ENCODE measurements around the gene CHSY3.

Gene CHSY3

GRCh38 chr5:130102960-130103359, 198.7 kb downstream of the CHSY3 start:
- TF ChIP-seq, protein P1, sequence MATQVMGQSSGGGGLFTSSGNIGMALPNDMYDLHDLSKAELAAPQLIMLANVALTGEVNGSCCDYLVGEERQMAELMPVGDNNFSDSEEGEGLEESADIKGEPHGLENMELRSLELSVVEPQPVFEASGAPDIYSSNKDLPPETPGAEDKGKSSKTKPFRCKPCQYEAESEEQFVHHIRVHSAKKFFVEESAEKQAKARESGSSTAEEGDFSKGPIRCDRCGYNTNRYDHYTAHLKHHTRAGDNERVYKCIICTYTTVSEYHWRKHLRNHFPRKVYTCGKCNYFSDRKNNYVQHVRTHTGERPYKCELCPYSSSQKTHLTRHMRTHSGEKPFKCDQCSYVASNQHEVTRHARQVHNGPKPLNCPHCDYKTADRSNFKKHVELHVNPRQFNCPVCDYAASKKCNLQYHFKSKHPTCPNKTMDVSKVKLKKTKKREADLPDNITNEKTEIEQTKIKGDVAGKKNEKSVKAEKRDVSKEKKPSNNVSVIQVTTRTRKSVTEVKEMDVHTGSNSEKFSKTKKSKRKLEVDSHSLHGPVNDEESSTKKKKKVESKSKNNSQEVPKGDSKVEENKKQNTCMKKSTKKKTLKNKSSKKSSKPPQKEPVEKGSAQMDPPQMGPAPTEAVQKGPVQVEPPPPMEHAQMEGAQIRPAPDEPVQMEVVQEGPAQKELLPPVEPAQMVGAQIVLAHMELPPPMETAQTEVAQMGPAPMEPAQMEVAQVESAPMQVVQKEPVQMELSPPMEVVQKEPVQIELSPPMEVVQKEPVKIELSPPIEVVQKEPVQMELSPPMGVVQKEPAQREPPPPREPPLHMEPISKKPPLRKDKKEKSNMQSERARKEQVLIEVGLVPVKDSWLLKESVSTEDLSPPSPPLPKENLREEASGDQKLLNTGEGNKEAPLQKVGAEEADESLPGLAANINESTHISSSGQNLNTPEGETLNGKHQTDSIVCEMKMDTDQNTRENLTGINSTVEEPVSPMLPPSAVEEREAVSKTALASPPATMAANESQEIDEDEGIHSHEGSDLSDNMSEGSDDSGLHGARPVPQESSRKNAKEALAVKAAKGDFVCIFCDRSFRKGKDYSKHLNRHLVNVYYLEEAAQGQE (IDR thresholded peaks at IDR 0.05; ENCODE audit: low read depth), result no peak
- no peak for TF ChIP-seq TCF12 (IDR thresholded peaks at IDR 0.05; ENCODE audit: low read depth)
- no peak for TF ChIP-seq TAF1 (IDR thresholded peaks at IDR 0.05; ENCODE audit: low read depth)
- no peak for TF ChIP-seq RAD21 (IDR thresholded peaks at IDR 0.05; ENCODE audit: low read depth)
- no peak for TF ChIP-seq NFIC (IDR thresholded peaks at IDR 0.05)
- no peak for TF ChIP-seq CEBPB (IDR thresholded peaks at IDR 0.05)
- TF ChIP-seq TEAD4 (IDR thresholded peaks at IDR 0.05), result no peak
- no peak for TF ChIP-seq CREB1 (IDR thresholded peaks at IDR 0.05; ENCODE audit: low read depth)
- TF ChIP-seq USF1 (IDR thresholded peaks at IDR 0.05), result no peak
- TF ChIP-seq FOXM1 (IDR thresholded peaks at IDR 0.05; ENCODE audit: borderline replicate concordance, low read depth), result no peak
- TF ChIP-seq YY1 (IDR thresholded peaks at IDR 0.05; ENCODE audit: low read depth), result no peak
- TF ChIP-seq EGR1 (IDR thresholded peaks at IDR 0.05), result no peak
- no peak for TF ChIP-seq EP300 (IDR thresholded peaks at IDR 0.05; ENCODE audit: borderline replicate concordance)
- no peak for TF ChIP-seq ZBTB7A (IDR thresholded peaks at IDR 0.05; ENCODE audit: low read depth)
- no peak for TF ChIP-seq MAX (IDR thresholded peaks at IDR 0.05)

GRCh38 chr5:130104895-130105688, 200.8 kb downstream of the CHSY3 start:
- TF ChIP-seq NFIC (IDR thresholded peaks at IDR 0.05) (no peak), EP300 (IDR thresholded peaks at IDR 0.05; ENCODE audit: borderline replicate concordance) (no peak), CEBPB (IDR thresholded peaks at IDR 0.05) (no peak), YY1 (IDR thresholded peaks at IDR 0.05; ENCODE audit: low read depth) (no peak), USF1 (IDR thresholded peaks at IDR 0.05) (no peak), TAF1 (IDR thresholded peaks at IDR 0.05; ENCODE audit: low read depth) (no peak)

DNA sequence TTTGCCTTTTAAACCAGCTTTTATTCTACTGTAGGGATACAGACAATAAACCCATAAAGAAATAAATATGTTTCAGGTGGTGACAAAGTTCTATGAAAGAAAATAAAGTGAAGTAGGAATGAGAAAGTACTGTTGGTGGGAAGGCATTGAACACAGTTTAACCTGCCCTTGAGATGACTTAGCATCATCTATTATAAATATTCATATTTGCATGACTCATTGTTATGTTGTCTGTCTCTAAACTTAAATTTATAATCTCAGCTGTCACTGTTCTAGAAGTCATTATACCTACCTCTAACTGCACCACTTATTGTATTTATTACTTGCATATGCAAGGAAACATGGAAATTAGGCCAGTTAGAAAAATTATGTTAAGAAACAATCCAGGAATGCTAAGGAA, 202.2 kb downstream of the CHSY3 start:
- TF ChIP-seq EP300 (IDR thresholded peaks at IDR 0.05; ENCODE audit: borderline replicate concordance), result no peak

DNA sequence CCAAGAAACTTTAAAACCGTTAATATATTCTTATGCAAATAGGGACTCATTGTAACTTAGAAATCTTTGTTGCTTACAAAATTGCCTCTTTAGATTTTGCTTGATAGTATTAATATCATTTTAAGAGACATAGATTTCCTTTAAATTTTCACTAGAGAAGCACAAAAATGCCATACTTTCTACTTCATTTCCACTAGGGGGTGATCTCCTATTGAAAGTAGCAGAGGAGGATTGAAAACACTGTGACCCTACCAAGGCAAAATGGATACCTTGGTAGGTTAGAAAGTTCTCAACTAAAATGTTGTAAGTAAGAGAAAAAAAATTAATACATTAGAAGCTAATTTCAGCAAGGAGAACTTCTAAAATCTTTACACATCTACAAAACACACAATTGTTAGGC, 204.9 kb downstream of the CHSY3 start:
- TF ChIP-seq EGR1 (IDR thresholded peaks at IDR 0.05) (no peak), EP300 (IDR thresholded peaks at IDR 0.05; ENCODE audit: borderline replicate concordance) (no peak), RAD21 (IDR thresholded peaks at IDR 0.05; ENCODE audit: low read depth) (peak; percentile 68)

GRCh38 chr5:130110328-130110727, 206.1 kb downstream of the CHSY3 start:
- TF ChIP-seq NFIC (IDR thresholded peaks at IDR 0.05), result no peak
- TF ChIP-seq TCF12 (IDR thresholded peaks at IDR 0.05; ENCODE audit: low read depth), result no peak
- no peak for TF ChIP-seq RAD21 (IDR thresholded peaks at IDR 0.05; ENCODE audit: low read depth)
- TF ChIP-seq USF1 (IDR thresholded peaks at IDR 0.05), result no peak
- no peak for TF ChIP-seq YY1 (IDR thresholded peaks at IDR 0.05; ENCODE audit: low read depth)
- no peak for TF ChIP-seq MAX (IDR thresholded peaks at IDR 0.05)
- TF ChIP-seq EP300 (IDR thresholded peaks at IDR 0.05; ENCODE audit: borderline replicate concordance), result no peak
- TF ChIP-seq FOXM1 (IDR thresholded peaks at IDR 0.05; ENCODE audit: borderline replicate concordance, low read depth), result no peak
- TF ChIP-seq CREB1 (IDR thresholded peaks at IDR 0.05; ENCODE audit: low read depth), result no peak
- no peak for TF ChIP-seq TEAD4 (IDR thresholded peaks at IDR 0.05)
- TF ChIP-seq TAF1 (IDR thresholded peaks at IDR 0.05; ENCODE audit: low read depth), result no peak
- TF ChIP-seq EGR1 (IDR thresholded peaks at IDR 0.05), result no peak
- no peak for TF ChIP-seq CEBPB (IDR thresholded peaks at IDR 0.05)
- no peak for TF ChIP-seq ZBTB7A (IDR thresholded peaks at IDR 0.05; ENCODE audit: low read depth)

DNA sequence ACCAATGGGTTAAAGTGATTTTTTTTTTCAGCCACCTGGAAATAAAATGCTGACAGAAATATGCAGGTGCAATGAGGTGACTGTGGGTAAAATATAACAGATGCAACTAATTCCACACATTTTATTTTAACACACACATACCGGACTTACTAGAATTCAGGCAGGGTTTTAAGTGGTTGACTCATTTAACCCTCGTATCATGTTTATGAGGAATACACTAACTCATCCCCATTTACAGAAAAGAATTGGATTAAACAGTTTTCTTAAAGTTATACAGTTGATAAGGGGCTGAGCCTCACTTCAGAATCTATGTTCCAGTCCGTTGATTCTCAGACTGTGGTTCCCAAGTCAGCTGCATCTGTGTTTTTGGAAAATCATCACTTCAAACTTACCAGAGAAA, 207.5 kb downstream of the CHSY3 start:
- TF ChIP-seq EP300 (IDR thresholded peaks at IDR 0.05; ENCODE audit: borderline replicate concordance) (no peak), RAD21 (IDR thresholded peaks at IDR 0.05; ENCODE audit: low read depth) (no peak), TEAD4 (IDR thresholded peaks at IDR 0.05) (no peak), YY1 (IDR thresholded peaks at IDR 0.05; ENCODE audit: low read depth) (no peak), CREB1 (IDR thresholded peaks at IDR 0.05; ENCODE audit: low read depth) (no peak), MAX (IDR thresholded peaks at IDR 0.05) (no peak), FOXM1 (IDR thresholded peaks at IDR 0.05; ENCODE audit: borderline replicate concordance, low read depth) (no peak), NFIC (IDR thresholded peaks at IDR 0.05) (no peak), EGR1 (IDR thresholded peaks at IDR 0.05) (no peak), USF1 (IDR thresholded peaks at IDR 0.05) (no peak), TAF1 (IDR thresholded peaks at IDR 0.05; ENCODE audit: low read depth) (no peak)
- TF ChIP-seq, protein P1 (IDR thresholded peaks at IDR 0.05; ENCODE audit: low read depth), result no peak

Data from Ishikawa (cell line).